H1 (cell line): ENCODE measurements around the gene TAOK1. TPM values are rescaled to one million over a fixed set of nuclear protein-coding genes. Genes with fewer than 3 reads are reported as not detected.
A peak's percentile ranks its signal among the peaks of the same experiment; 100 is the strongest.

Experiments
- CTCF ChIA-PET: fragments of 300-600 bp; sonication (Branson Sonifier 250); formaldehyde crosslinking; loops from one replicate; lab custom pipeline; 2021; ENCODE audit not compliant: partially characterized antibody; lab: Charles Lee
- POLR2A ChIA-PET: fragments of 300-600 bp; sonication (Branson Sonifier 250); formaldehyde crosslinking; loops from one replicate; lab custom pipeline; 2021; ENCODE audit warnings: inconsistent platforms; ENCODE audit not compliant: partially characterized antibody; lab: Charles Lee
- DNase-seq, 2 experiments: peaks; one replicate each; pipeline versions ENCODE4 v3.0.0 to v3.0.0-alpha.2; 2010 to 2022; ENCODE audit warnings: low spot score in 2 of 2, low read depth in 1 of 2, mixed read lengths in 1 of 2
- FAIRE-seq: peaks from 2 replicates; lab custom pipeline; 2011; peaks lifted over from hg19 to GRCh38; lab: Jason Lieb, UNC
- H2AFZ ChIP-seq: 2 replicates; pipeline ENCODE4 v1.8.1; 2012; ENCODE audit warnings: low read length, inconsistent platforms
- H2AK5ac ChIP-seq: 2 replicates; pipeline ENCODE4 v1.6.1; 2013; ENCODE audit warnings: low read depth, low read length
- H2BK120ac ChIP-seq: replicated peaks from 2 replicates; pipeline ENCODE3; 2013; ENCODE audit warnings: low read depth, low read length, inconsistent platforms
- H2BK12ac ChIP-seq: 2 replicates; pipeline ENCODE4 v1.6.1; 2013; ENCODE audit warnings: low read depth, low read length
- H2BK15ac ChIP-seq: 2 replicates; pipeline ENCODE4 v1.6.1; 2013; ENCODE audit warnings: low read length
- H2BK20ac ChIP-seq: 2 replicates; pipeline ENCODE4 v1.6.1; 2013; ENCODE audit warnings: low read length
- H2BK5ac ChIP-seq: 2 replicates; pipeline ENCODE4 v1.6.1; 2013; ENCODE audit warnings: low read depth, low read length
- H3K14ac ChIP-seq: 2 replicates; pipeline ENCODE4 v1.6.1; 2013; ENCODE audit warnings: inconsistent platforms; ENCODE audit not compliant: insufficient read length
- H3K18ac ChIP-seq: 2 replicates; pipeline ENCODE4 v1.6.1; 2013; ENCODE audit warnings: low read length; ENCODE audit errors: extremely low read depth
- H3K23ac ChIP-seq: 2 replicates; pipeline ENCODE4 v1.6.1; 2013; ENCODE audit warnings: inconsistent platforms; ENCODE audit not compliant: insufficient read length
- H3K23me2 ChIP-seq: 2 replicates; pipeline ENCODE4 v1.6.1; 2013; ENCODE audit warnings: low read depth, low read length
- H3K27ac ChIP-seq: 2 replicates; pipeline ENCODE4 v1.6.1; 2011; ENCODE audit warnings: low read depth, low read length, inconsistent platforms
- H3K27me3 ChIP-seq, 4 experiments: replicated peaks in 1 of 4; 1 replicate in 1 of 4; 2 replicates in 3 of 4; pipeline versions ENCODE4 v1.6.1 to v1.8.1; 2011 to 2013; ENCODE audit warnings: low read length in 3 of 4, mild to moderate bottlenecking in 3 of 4, inconsistent platforms in 2 of 4, mixed read lengths in 2 of 4, moderate library complexity in 1 of 4; ENCODE audit not compliant: control insufficient read depth in 3 of 4, insufficient read depth in 3 of 4; ENCODE audit errors: extremely low read depth in 1 of 4
- H3K36me3 ChIP-seq, 4 experiments: 2 replicates each; pipeline versions ENCODE4 v1.6.1 to v1.8.1; 2011 to 2013; ENCODE audit warnings: mild to moderate bottlenecking in 4 of 4, low read length in 3 of 4, moderate library complexity in 2 of 4, control low read depth in 1 of 4, inconsistent platforms in 1 of 4; ENCODE audit not compliant: insufficient read depth in 4 of 4, control insufficient read depth in 2 of 4
- H3K4ac ChIP-seq: replicated peaks from 2 replicates; pipeline ENCODE3; 2013; ENCODE audit warnings: low read length, low read depth, mixed read lengths, inconsistent platforms; ENCODE audit not compliant: insufficient read length
- H3K4me1 ChIP-seq, 4 experiments: replicated peaks in 1 of 4; 1 replicate in 1 of 4; 2 replicates in 3 of 4; pipeline versions ENCODE4 v1.6.1 to v1.8.1; 2011 to 2013; ENCODE audit warnings: low read length in 3 of 4, inconsistent platforms in 2 of 4, mixed read lengths in 1 of 4; ENCODE audit not compliant: insufficient read depth in 4 of 4, control insufficient read depth in 3 of 4
- H3K4me2 ChIP-seq, 2 experiments: 2 replicates each; pipeline versions ENCODE4 v1.6.1 to v1.8.1; 2011 to 2013; ENCODE audit warnings: low read depth in 2 of 2, low read length in 2 of 2, control low read depth in 1 of 2, inconsistent platforms in 1 of 2, mild to moderate bottlenecking in 1 of 2; ENCODE audit not compliant: insufficient read depth in 1 of 2
- H3K4me3 ChIP-seq, 4 experiments: fragments of 200-600, 300-600 bp in 1 of 4; sonication (generic), shearing (Covaris generic), sonication (Bioruptor Twin) in 1 of 4; 2 replicates each; pipeline versions ENCODE4 v1.5.1 to v1.8.1; 2011 to 2016; ENCODE audit warnings: low read length in 4 of 4, low read depth in 3 of 4, control low read depth in 2 of 4, inconsistent platforms in 2 of 4, mild to moderate bottlenecking in 2 of 4, mixed read lengths in 1 of 4, moderate library complexity in 1 of 4; ENCODE audit not compliant: insufficient read depth in 2 of 4; ENCODE audit errors: extremely low read depth in 1 of 4
- H3K56ac ChIP-seq: replicated peaks from 2 replicates; pipeline ENCODE3; 2013; ENCODE audit warnings: low read depth, mild to moderate bottlenecking, mixed read lengths, low read length, inconsistent platforms; ENCODE audit not compliant: insufficient read length
- H3K79me1 ChIP-seq: 2 replicates; pipeline ENCODE4 v1.6.1; 2013; ENCODE audit warnings: low read depth, low read length, control low read depth
- H3K79me2 ChIP-seq, 2 experiments: 2 replicates each; pipeline versions ENCODE4 v1.6.1 to v1.8.1; 2012 to 2013; ENCODE audit warnings: low read length in 2 of 2, mild to moderate bottlenecking in 2 of 2, inconsistent platforms in 1 of 2; ENCODE audit not compliant: insufficient read depth in 2 of 2, control insufficient read depth in 1 of 2
- H3K9ac ChIP-seq, 4 experiments: replicated peaks in 1 of 4; 1 replicate in 1 of 4; 2 replicates in 3 of 4; pipeline versions ENCODE4 v1.6.1 to v1.8.1; 2011 to 2013; ENCODE audit warnings: low read depth in 3 of 4, low read length in 3 of 4, control low read depth in 2 of 4, mild to moderate bottlenecking in 2 of 4, moderate library complexity in 2 of 4, inconsistent platforms in 1 of 4; ENCODE audit errors: extremely low read depth in 1 of 4
- H3K9me3 ChIP-seq, 2 experiments: 2 replicates each; pipeline versions ENCODE4 v1.6.1 to v1.8.1; 2012 to 2013; ENCODE audit warnings: mild to moderate bottlenecking in 2 of 2, moderate library complexity in 2 of 2, control low read depth in 1 of 2, inconsistent platforms in 1 of 2, low read depth in 1 of 2, low read length in 1 of 2, mixed read lengths in 1 of 2; ENCODE audit not compliant: insufficient read depth in 2 of 2
- H4K20me1 ChIP-seq, 2 experiments: replicated peaks in 1 of 2; 2 replicates each; pipeline versions ENCODE3 to v1.8.1; 2011 to 2013; ENCODE audit warnings: inconsistent platforms in 2 of 2, low read length in 2 of 2, mild to moderate bottlenecking in 1 of 2; ENCODE audit not compliant: insufficient read depth in 2 of 2, control insufficient read depth in 1 of 2
- H4K5ac ChIP-seq: 2 replicates; pipeline ENCODE4 v1.6.1; 2013; ENCODE audit warnings: low read length, low read depth, mixed read lengths, inconsistent platforms; ENCODE audit not compliant: insufficient read length
- H4K8ac ChIP-seq: 2 replicates; pipeline ENCODE4 v1.8.0; 2013; ENCODE audit warnings: mild to moderate bottlenecking, moderate library complexity, low read length, inconsistent platforms; ENCODE audit not compliant: insufficient read depth; ENCODE audit errors: extremely low read depth
- H4K91ac ChIP-seq: replicated peaks from 2 replicates; pipeline ENCODE3; 2013; ENCODE audit warnings: low read length, mixed read lengths, inconsistent platforms; ENCODE audit not compliant: insufficient read length
- CHD2 ChIP-seq: IDR thresholded peaks from 2 replicates; pipeline ENCODE4 v1.6.1; 2012; ENCODE audit warnings: low read length, improper control_type of control experiment
- FOSL1 ChIP-seq: IDR thresholded peaks from 2 replicates; pipeline ENCODE4 v1.6.1; 2011; ENCODE audit warnings: mild to moderate bottlenecking, low read depth, low read length, moderate library complexity; ENCODE audit not compliant: insufficient read depth
- HDAC2 ChIP-seq, 2 experiments: fragments of 300-600 bp in 1 of 2; sonication (generic) in 1 of 2; IDR thresholded peaks; 2 replicates each; pipeline ENCODE4 v1.6.1; 2011 to 2012; ENCODE audit warnings: low read depth in 2 of 2, low read length in 2 of 2, mild to moderate bottlenecking in 2 of 2, moderate library complexity in 2 of 2, borderline replicate concordance in 1 of 2, inconsistent platforms in 1 of 2
- HDAC6 ChIP-seq: IDR thresholded peaks from one replicate; pipeline ENCODE4 v1.7.1; 2012; ENCODE audit warnings: low read depth, mild to moderate bottlenecking, inconsistent platforms, low read length, moderate library complexity
- JUN ChIP-seq: IDR thresholded peaks from 2 replicates; pipeline ENCODE4 v1.6.1; 2011; ENCODE audit warnings: low read depth, mild to moderate bottlenecking, improper control_type of control experiment, low read length
- PHF8 ChIP-seq: fragments of 200-600 bp; sonication (generic); conservative IDR thresholded peaks from 2 replicates; pipeline ENCODE4 v1.7.1; 2012; ENCODE audit warnings: low read depth, mild to moderate bottlenecking, inconsistent platforms, low read length, moderate library complexity
- SIX5 ChIP-seq: IDR thresholded peaks from 2 replicates; pipeline ENCODE4 v1.6.1; 2011; ENCODE audit warnings: mild to moderate bottlenecking, low read depth, low read length
- SP1 ChIP-seq: IDR thresholded peaks from 2 replicates; pipeline ENCODE4 v1.6.1; 2011; ENCODE audit warnings: low read depth, low read length
- YY1 ChIP-seq: IDR thresholded peaks from 2 replicates; pipeline ENCODE4 v1.6.1; 2011; ENCODE audit warnings: low read depth, mild to moderate bottlenecking, low read length
- WGBS, 2 experiments: shearing (Covaris generic) in 1 of 2; methylation state at CpG; one replicate each; pipeline versions ENCODE4 v1.1.6 to v1.1.7; 2013 to 2015; ENCODE audit warnings: low lambda C conversion rate in 2 of 2, mixed read lengths in 2 of 2, inconsistent platforms in 1 of 2, low coverage in 1 of 2, missing lambda C conversion rate in 1 of 2; ENCODE audit not compliant: insufficient replicate concordance in 2 of 2, insufficient coverage in 1 of 2, insufficient read length in 1 of 2; ENCODE audit errors: extremely low coverage in 1 of 2, missing lambda C conversion rate in 1 of 2; 5-methylcytosine and 5-hydroxymethylcytosine counted together
- polyA plus RNA-seq, 7 experiments: library from polyadenylated mRNA; depleted of rRNA in 3 of 7; stranded (reverse) in 5 of 7; unstranded in 2 of 7; fragments of >200 nt in 5 of 7; fragments of 200-250 nt in 2 of 7; gene quantifications; 1 replicate in 5 of 7; 2 replicates in 1 of 7; 4 replicates in 1 of 7; pipeline versions ENCODE4 v1.2.1 to v1.2.3, GENCODE V29; 2011 to 2013; ENCODE audit warnings: missing spikeins in 2 of 7, mixed read lengths in 2 of 7
- total RNA-seq: library from RNA; stranded (reverse); fragmentation: NEBNext Ultra II Directional; extraction: Animal tissue kit (Norgen Biotek cat#: 25700); gene quantifications from 2 replicates; pipeline ENCODE4 v1.2.1, GENCODE V29; 2021
- TF ChIP-seq, protein P1 (sequence below): IDR thresholded peaks from 2 replicates; pipeline ENCODE4 v1.6.1; 2011; ENCODE audit warnings: low read length, improper control_type of control experiment

Gene TAOK1
- total and polyA plus RNA-seq, 2 of the 8 experiments (the other 6 are each of a cell fraction or from before 2014, with no cell fraction given), result 12.2 to 90.6 TPM

DNA sequence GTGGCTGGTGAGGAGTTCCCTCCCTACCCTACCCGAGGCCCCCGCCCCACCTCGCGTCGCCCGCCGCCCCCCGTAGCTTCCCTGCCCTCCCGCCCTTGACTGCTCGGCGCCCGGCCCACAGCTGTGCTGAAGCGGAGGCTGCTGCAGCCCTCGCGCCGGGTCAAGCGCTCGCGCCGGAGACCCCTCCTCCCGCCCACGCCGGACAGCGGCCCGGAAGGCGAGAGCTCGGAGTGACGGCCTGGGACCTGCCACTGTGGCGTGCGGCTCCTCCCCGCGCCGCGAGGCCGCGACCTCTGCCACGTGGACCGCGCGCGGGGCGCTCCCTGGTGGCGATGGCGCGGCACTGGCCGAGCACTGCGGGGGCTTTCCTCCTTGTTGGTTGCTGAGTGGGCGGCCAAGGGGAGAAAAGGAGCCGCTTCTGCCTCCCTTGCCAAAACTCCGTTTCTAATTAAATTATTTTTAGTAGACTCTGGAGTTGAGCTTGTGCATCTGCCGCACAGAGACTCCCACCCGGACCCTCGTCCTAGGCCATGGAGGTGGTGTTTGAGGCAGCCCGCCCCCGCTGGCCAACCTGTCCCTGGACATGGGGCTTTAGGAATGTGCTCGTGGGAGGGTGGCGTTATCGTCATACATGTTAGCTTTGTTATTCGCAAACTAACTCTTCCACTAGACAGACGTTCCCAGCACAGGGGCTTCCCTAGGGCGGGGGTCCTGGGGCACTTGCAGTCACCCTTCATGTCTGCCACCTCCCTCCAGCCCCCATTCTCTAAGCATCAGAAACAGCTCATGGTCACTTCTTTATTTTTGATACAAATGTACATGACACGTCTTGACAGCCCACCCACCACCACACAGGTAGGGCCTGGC lies 182.8 kb downstream of the TAOK1 start:
- H2BK120ac ChIP-seq, result no peak overlapping the region
- no peak overlapping the region for H3K56ac ChIP-seq
- H3K4me3 ChIP-seq, result peak overlapping the region in 1 of 4 experiments; percentile 54; a peak in 2 of 8 replicates
- H2BK5ac ChIP-seq, result no peak overlapping the region
- H3K4me1 ChIP-seq, result peaks cover 0 to 8% (median 6%) of the 10 kb centered on the region in 4 experiments; a peak in 5 of 7 replicates
- H3K4ac ChIP-seq, result no peak overlapping the region
- H4K8ac ChIP-seq, result peak overlapping the region; percentile 78
- H2AFZ ChIP-seq, result no peak overlapping the region
- ChIA-PET CTCF (interaction anchor here (0.6 to 15.3 kb wide), 26 partner anchors 9 to 977 kb away, joined by 3 to 167 read pairs (median 4); partner anchors contain the start of genes ANKRD13B, CORO6 and TAOK1), POLR2A (interaction anchor here (1.1 to 2.5 kb wide), 11 partner anchors 8 to 368 kb away, joined by 3 to 9 read pairs (median 3); partner anchors contain the start of genes ANKRD13B and NUFIP2)
- WGBS, 2 experiments, result 37% methylated on average over 31 of the region's 62 CpGs; no CpG with 5 or more reads in 1 of the 2 experiments
- DNase-seq (peak in 1 of 2 experiments; percentile 85), FAIRE-seq (no peak)
- H3K14ac ChIP-seq, result no peak overlapping the region
- H3K36me3 ChIP-seq, result peaks cover 5 to 26% (median 14%) of the 10 kb centered on the region in 4 experiments; a peak in 6 of 8 replicates
- no peak overlapping the region for H3K27ac ChIP-seq
- H3K23ac ChIP-seq, result no peak overlapping the region
- H3K4me2 ChIP-seq, result peak overlapping the region; percentile 32 to 76; a peak in 3 of 4 replicates
- H2BK20ac ChIP-seq, result no peak overlapping the region
- H4K5ac ChIP-seq, result no peak overlapping the region
- no peaks in the 10 kb centered on the region for H3K9me3 ChIP-seq
- no peaks in the 10 kb centered on the region for H3K79me2 ChIP-seq
- no peak overlapping the region for H2BK12ac ChIP-seq
- peaks cover 0 to 11% (median 5%) of the 10 kb centered on the region in 4 experiments; a peak in 4 of 7 replicates for H3K27me3 ChIP-seq
- H3K23me2 ChIP-seq, result peaks cover 10% of the 10 kb centered on the region
- peaks cover 0 to 1% of the 10 kb centered on the region in 2 experiments for H4K20me1 ChIP-seq
- H3K79me1 ChIP-seq, result no peaks in the 10 kb centered on the region
- H3K18ac ChIP-seq, result peak overlapping the region; percentile 65; the same call in 1 of the 2 replicates
- no peak overlapping the region for H2AK5ac ChIP-seq
- no peak overlapping the region for H3K9ac ChIP-seq
- no peak overlapping the region for H4K91ac ChIP-seq
- no peak overlapping the region for H2BK15ac ChIP-seq
- TF ChIP-seq SIX5 (no peak), SP1 (no peak), HDAC2 (IDR thresholded peaks at IDR 0.05; ENCODE audit: borderline replicate concordance in 1 of 2, low read depth in 2 of 2, low read length in 2 of 2) (no peak), FOSL1 (no peak), PHF8 (no peak), JUN (no peak), HDAC6 (no peak), YY1 (0 out of 2 replicates have a peak, but pooled peaks have one; percentile 14), CHD2 (no peak)
- TF ChIP-seq, protein P1, sequence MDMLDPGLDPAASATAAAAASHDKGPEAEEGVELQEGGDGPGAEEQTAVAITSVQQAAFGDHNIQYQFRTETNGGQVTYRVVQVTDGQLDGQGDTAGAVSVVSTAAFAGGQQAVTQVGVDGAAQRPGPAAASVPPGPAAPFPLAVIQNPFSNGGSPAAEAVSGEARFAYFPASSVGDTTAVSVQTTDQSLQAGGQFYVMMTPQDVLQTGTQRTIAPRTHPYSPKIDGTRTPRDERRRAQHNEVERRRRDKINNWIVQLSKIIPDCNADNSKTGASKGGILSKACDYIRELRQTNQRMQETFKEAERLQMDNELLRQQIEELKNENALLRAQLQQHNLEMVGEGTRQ, result no peak
